ENCODE results near the gene PELI1.

PELI1 gene

DNA sequence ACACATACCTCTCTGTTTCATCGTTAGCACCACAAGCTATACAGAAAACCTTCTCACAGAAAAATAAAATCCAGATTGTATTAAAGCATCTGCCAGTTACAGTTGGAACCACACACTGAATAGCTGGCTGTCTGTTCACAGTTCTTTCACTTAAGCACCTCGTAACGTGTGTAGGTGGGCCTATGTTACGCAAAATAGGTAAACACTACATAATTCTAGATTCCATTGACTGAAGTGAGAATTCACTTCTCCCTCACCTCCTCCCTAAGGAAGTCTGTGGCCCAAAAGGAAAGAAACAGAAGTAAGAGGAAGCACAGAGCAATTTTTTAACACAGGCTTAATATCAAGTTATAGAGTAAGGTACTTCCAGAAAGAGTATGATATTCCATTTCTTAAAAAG is 24.9 kb downstream of the PELI1 start:
- H3K27ac ChIP-seq (ENCODE audit: low read depth, low read length, poor library complexity, severe bottlenecking) = no peak overlapping the region
- H3K79me2 ChIP-seq (ENCODE audit: insufficient read depth, low read length) = peaks cover 100% of the 10 kb centered on the region
- no peak overlapping the region for H3K4me3 ChIP-seq (ENCODE audit: low read depth, low read length, poor library complexity, severe bottlenecking)
- peaks cover 89% of the 10 kb centered on the region for H3K4me1 ChIP-seq (ENCODE audit: insufficient read depth, low read length, severe bottlenecking)
- no peaks in the 10 kb centered on the region for H4K20me1 ChIP-seq (ENCODE audit: insufficient read depth, low read length)
- no peaks in the 10 kb centered on the region for H3F3A ChIP-seq (ENCODE audit: insufficient read depth, low read length)
- H3K9me2 ChIP-seq (ENCODE audit: low read depth, low read length) = no peaks in the 10 kb centered on the region
- TF ChIP-seq EZH2 (IDR thresholded peaks at IDR 0.05; ENCODE audit: borderline replicate concordance, low read length) = no peak
- no peak for TF ChIP-seq CTCF (IDR thresholded peaks at IDR 0.05; ENCODE audit: low read length)
- peaks cover 29% of the 10 kb centered on the region; the same call in 1 of the 2 replicates for H3K36me3 ChIP-seq (ENCODE audit: insufficient read depth, low read length)
- H3K9me3 ChIP-seq (ENCODE audit: low read length) = no peaks in the 10 kb centered on the region
- H2AFZ ChIP-seq (ENCODE audit: low read length) = no peak overlapping the region
- H3K9ac ChIP-seq (ENCODE audit: low read length) = no peak overlapping the region
- H3K4me2 ChIP-seq (ENCODE audit: low read length) = peak overlapping the region; percentile 5; the same call in 1 of the 2 replicates
- no peaks in the 10 kb centered on the region for H3K27me3 ChIP-seq (ENCODE audit: insufficient read depth, low read length)

- Histone ChIP-seq H3K4me2 (ENCODE audit: low read length) (no peak overlapping the region), H3K9me2 (ENCODE audit: low read depth, low read length) (no peaks in the 10 kb centered on the region), H3K36me3 (ENCODE audit: insufficient read depth, low read length) (peaks cover 17% of the 10 kb centered on the region; the same call in 1 of the 2 replicates), H3K4me1 (ENCODE audit: insufficient read depth, low read length, severe bottlenecking) (peaks cover 84% of the 10 kb centered on the region), H3K27me3 (ENCODE audit: insufficient read depth, low read length) (no peaks in the 10 kb centered on the region), H3F3A (ENCODE audit: insufficient read depth, low read length) (no peaks in the 10 kb centered on the region), H3K9ac (ENCODE audit: low read length) (no peak overlapping the region), H3K27ac (ENCODE audit: low read depth, low read length, poor library complexity, severe bottlenecking) (peak overlapping the region; percentile 55), H3K9me3 (ENCODE audit: low read length) (no peaks in the 10 kb centered on the region), H4K20me1 (ENCODE audit: insufficient read depth, low read length) (no peaks in the 10 kb centered on the region), H2AFZ (ENCODE audit: low read length) (no peak overlapping the region), H3K79me2 (ENCODE audit: insufficient read depth, low read length) (peaks cover 100% of the 10 kb centered on the region), H3K4me3 (ENCODE audit: low read depth, low read length, poor library complexity, severe bottlenecking) (no peak overlapping the region)
- no peak for TF ChIP-seq EZH2 (IDR thresholded peaks at IDR 0.05; ENCODE audit: borderline replicate concordance, low read length)
- TF ChIP-seq CTCF (IDR thresholded peaks at IDR 0.05; ENCODE audit: low read length) = no peak
Measured at GRCh38 chr2:64115808-64116598, 28.2 kb downstream of the PELI1 start.

DNA sequence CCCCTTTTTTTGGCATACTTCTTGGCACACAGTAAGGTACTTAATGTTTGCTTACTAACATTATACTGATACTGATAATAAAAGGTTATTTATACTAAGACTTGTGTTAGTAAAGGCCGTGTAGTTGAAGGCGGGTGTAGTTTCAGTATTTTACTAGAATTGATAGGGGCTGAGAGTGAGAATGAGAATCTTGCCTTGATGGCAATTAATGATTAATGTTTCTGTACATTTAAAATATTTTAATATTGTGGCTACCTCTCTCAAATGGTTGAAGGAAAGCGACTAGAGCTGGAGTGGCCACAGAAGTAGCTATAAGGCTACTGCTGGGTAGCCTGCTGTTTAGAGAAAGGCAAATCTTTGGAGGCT is 29.3 kb downstream of the PELI1 start:
- Histone ChIP-seq H2AFZ (ENCODE audit: low read length) (no peak overlapping the region), H3K4me1 (ENCODE audit: insufficient read depth, low read length, severe bottlenecking) (peaks cover 89% of the 10 kb centered on the region), H3K27me3 (ENCODE audit: insufficient read depth, low read length) (no peaks in the 10 kb centered on the region), H3K79me2 (ENCODE audit: insufficient read depth, low read length) (peaks cover 100% of the 10 kb centered on the region), H3F3A (ENCODE audit: insufficient read depth, low read length) (no peaks in the 10 kb centered on the region), H3K4me3 (ENCODE audit: low read depth, low read length, poor library complexity, severe bottlenecking) (no peak overlapping the region), H3K9me2 (ENCODE audit: low read depth, low read length) (no peaks in the 10 kb centered on the region), H3K9ac (ENCODE audit: low read length) (no peak overlapping the region), H3K4me2 (ENCODE audit: low read length) (peak overlapping the region; percentile 22; the same call in 1 of the 2 replicates), H3K36me3 (ENCODE audit: insufficient read depth, low read length) (0 out of 2 replicates have a peak, but pooled peaks cover 8% of the 10 kb centered on the region), H3K27ac (ENCODE audit: low read depth, low read length, poor library complexity, severe bottlenecking) (peak overlapping the region; percentile 55), H4K20me1 (ENCODE audit: insufficient read depth, low read length) (no peaks in the 10 kb centered on the region), H3K9me3 (ENCODE audit: low read length) (no peaks in the 10 kb centered on the region)
- TF ChIP-seq EZH2 (IDR thresholded peaks at IDR 0.05; ENCODE audit: borderline replicate concordance, low read length) (no peak), CTCF (IDR thresholded peaks at IDR 0.05; ENCODE audit: low read length) (no peak)
